Keratinocyte (primary cell): Measurements from ENCODE around the gene INPP5E. TPM values are rescaled to one million over a fixed set of nuclear protein-coding genes. Genes with fewer than 3 reads are reported as not detected.

Source experiments
- DNase-seq: peaks from one replicate; pipeline ENCODE4 v3.0.0-alpha.2; 2011; ENCODE audit warnings: low read depth, missing footprints, low spot score
- FAIRE-seq: peaks from 2 replicates; lab custom pipeline; 2011; peaks lifted over from hg19 to GRCh38; lab: Jason Lieb, UNC
- H2AFZ ChIP-seq: 2 replicates; pipeline ENCODE4 v1.6.0; 2012; ENCODE audit warnings: low read length, control low read depth, inconsistent platforms; ENCODE audit not compliant: control insufficient read depth
- H3K27ac ChIP-seq: 2 replicates; pipeline ENCODE4 v1.5.1; 2011; ENCODE audit warnings: low read length; ENCODE audit not compliant: control insufficient read depth, insufficient read depth
- H3K27me3 ChIP-seq: 3 replicates; pipeline ENCODE4 v1.6.0; 2011; ENCODE audit warnings: low read length; ENCODE audit not compliant: control insufficient read depth, insufficient read depth; ENCODE audit errors: extremely low read depth
- H3K36me3 ChIP-seq, 2 experiments: 2 replicates in 1 of 2; 3 replicates in 1 of 2; pipeline ENCODE4 v1.5.1; 2011; ENCODE audit warnings: low read length in 2 of 2, mild to moderate bottlenecking in 1 of 2; ENCODE audit not compliant: control insufficient read depth in 2 of 2, insufficient read depth in 2 of 2; ENCODE audit errors: extremely low read depth in 1 of 2
- H3K4me1 ChIP-seq: 3 replicates; pipeline ENCODE4 v1.5.1; 2011; ENCODE audit warnings: low read length; ENCODE audit not compliant: control insufficient read depth, insufficient read depth; ENCODE audit errors: extremely low read depth
- H3K4me2 ChIP-seq: 3 replicates; pipeline ENCODE4 v1.6.0; 2011; ENCODE audit warnings: low read depth, low read length; ENCODE audit not compliant: control insufficient read depth, insufficient read depth; ENCODE audit errors: extremely low read depth
- H3K4me3 ChIP-seq, 3 experiments: fragments of 200-600 bp in 1 of 3; sonication (generic) in 1 of 3; 2 replicates in 2 of 3; 3 replicates in 1 of 3; pipeline ENCODE4 v1.5.1; 2011 to 2016; ENCODE audit warnings: low read length in 3 of 3, mild to moderate bottlenecking in 3 of 3, control low read depth in 2 of 3, inconsistent platforms in 1 of 3, low read depth in 1 of 3, mixed read lengths in 1 of 3, mixed run types in 1 of 3, moderate library complexity in 1 of 3; ENCODE audit not compliant: control insufficient read depth in 2 of 3, insufficient read depth in 2 of 3; ENCODE audit errors: extremely low read depth in 1 of 3
- H3K79me2 ChIP-seq: 2 replicates; pipeline ENCODE4 v1.6.0; 2012; ENCODE audit warnings: low read length; ENCODE audit not compliant: control insufficient read depth, insufficient read depth
- H3K9ac ChIP-seq: 3 replicates; pipeline ENCODE4 v1.6.0; 2011; ENCODE audit warnings: low read length; ENCODE audit not compliant: control insufficient read depth, insufficient read depth; ENCODE audit errors: extremely low read depth
- H3K9me1 ChIP-seq: 3 replicates; pipeline ENCODE4 v1.6.0; 2011; ENCODE audit warnings: low read length; ENCODE audit not compliant: control insufficient read depth, insufficient read depth; ENCODE audit errors: extremely low read depth
- H3K9me3 ChIP-seq: 2 replicates; pipeline ENCODE4 v1.5.1; 2012; ENCODE audit warnings: low read depth, low read length; ENCODE audit not compliant: control insufficient read depth
- H4K20me1 ChIP-seq: 3 replicates; pipeline ENCODE4 v1.6.0; 2011; ENCODE audit warnings: low read length; ENCODE audit not compliant: control insufficient read depth, insufficient read depth; ENCODE audit errors: extremely low read depth
- CTCF ChIP-seq, 3 experiments: IDR thresholded peaks in 1 of 3; conservative IDR thresholded peaks in 1 of 3; optimal IDR thresholded peaks in 1 of 3; 2 replicates in 2 of 3; 3 replicates in 1 of 3; pipeline versions ENCODE3 to v1.5.1; 2011; ENCODE audit warnings: low read length in 3 of 3, mild to moderate bottlenecking in 3 of 3, moderate library complexity in 2 of 3, control low read depth in 1 of 3, inconsistent platforms in 1 of 3; ENCODE audit not compliant: insufficient read depth in 2 of 3; ENCODE audit errors: extremely low read depth in 1 of 3
- EZH2 ChIP-seq: IDR thresholded peaks from one replicate; pipeline ENCODE4 v1.6.1; 2012; ENCODE audit warnings: inconsistent platforms, mild to moderate bottlenecking, low read length, moderate library complexity
- dilution Hi-C: fragments of 300-500 bp; cut with MboI; formaldehyde crosslinking; loops from one replicate; pipeline ENCODE4 v1.7.0; 2020; ENCODE audit warnings: low sequenced_read_pairs; ENCODE audit not compliant: extremely low pct_ligation_motif_present
- polyA plus RNA-seq, 5 experiments: library from polyadenylated mRNA; depleted of rRNA in 3 of 5; stranded (reverse) in 3 of 5; stranded (forward) in 1 of 5; unstranded in 1 of 5; fragments of >200 nt; gene quantifications; 1 replicate in 1 of 5; 2 replicates in 3 of 5; 3 replicates in 1 of 5; pipeline versions ENCODE4 v1.2.1 to v1.2.3, GENCODE V29; 2011 to 2012; ENCODE audit warnings: missing spikeins in 2 of 5, low read depth in 1 of 5, low replicate concordance in 1 of 5

The INPP5E gene
- polyA plus RNA-seq, 1 donor (not counting 4 experiments of a cell fraction or from before 2014, with no cell fraction given) = 4.4 TPM

- Histone ChIP-seq H2AFZ (no peak overlapping the region), H3K9me3 (no peaks in the 10 kb centered on the region), H3K4me3 (no peak overlapping the region), H3K27ac (no peak overlapping the region), H3K36me3 (peaks cover 44 to 56% of the 10 kb centered on the region in 2 experiments), H3K4me1 (no peaks in the 10 kb centered on the region), H3K9me1 (no peaks in the 10 kb centered on the region), H4K20me1 (no peaks in the 10 kb centered on the region), H3K79me2 (peaks cover 4% of the 10 kb centered on the region), H3K4me2 (no peak overlapping the region), H3K9ac (no peak overlapping the region), H3K27me3 (no peaks in the 10 kb centered on the region)
- FAIRE-seq = no peak
- TF ChIP-seq EZH2 (no peak), CTCF (optimal IDR thresholded peaks at IDR 0.05 in 1 of 3, IDR thresholded peaks at IDR 0.05 in 1 of 3, conservative IDR thresholded peaks at IDR 0.05 in 1 of 3; ENCODE audit: extremely low read depth in 1 of 3, insufficient read depth in 2 of 3, low read length in 3 of 3) (no peak)
- no peak for DNase-seq
- dilution Hi-C loops = no loop called here
These were observed 20.6 kb downstream of the INPP5E start for GRCh38 chr9:136419092-136419420.

DNA sequence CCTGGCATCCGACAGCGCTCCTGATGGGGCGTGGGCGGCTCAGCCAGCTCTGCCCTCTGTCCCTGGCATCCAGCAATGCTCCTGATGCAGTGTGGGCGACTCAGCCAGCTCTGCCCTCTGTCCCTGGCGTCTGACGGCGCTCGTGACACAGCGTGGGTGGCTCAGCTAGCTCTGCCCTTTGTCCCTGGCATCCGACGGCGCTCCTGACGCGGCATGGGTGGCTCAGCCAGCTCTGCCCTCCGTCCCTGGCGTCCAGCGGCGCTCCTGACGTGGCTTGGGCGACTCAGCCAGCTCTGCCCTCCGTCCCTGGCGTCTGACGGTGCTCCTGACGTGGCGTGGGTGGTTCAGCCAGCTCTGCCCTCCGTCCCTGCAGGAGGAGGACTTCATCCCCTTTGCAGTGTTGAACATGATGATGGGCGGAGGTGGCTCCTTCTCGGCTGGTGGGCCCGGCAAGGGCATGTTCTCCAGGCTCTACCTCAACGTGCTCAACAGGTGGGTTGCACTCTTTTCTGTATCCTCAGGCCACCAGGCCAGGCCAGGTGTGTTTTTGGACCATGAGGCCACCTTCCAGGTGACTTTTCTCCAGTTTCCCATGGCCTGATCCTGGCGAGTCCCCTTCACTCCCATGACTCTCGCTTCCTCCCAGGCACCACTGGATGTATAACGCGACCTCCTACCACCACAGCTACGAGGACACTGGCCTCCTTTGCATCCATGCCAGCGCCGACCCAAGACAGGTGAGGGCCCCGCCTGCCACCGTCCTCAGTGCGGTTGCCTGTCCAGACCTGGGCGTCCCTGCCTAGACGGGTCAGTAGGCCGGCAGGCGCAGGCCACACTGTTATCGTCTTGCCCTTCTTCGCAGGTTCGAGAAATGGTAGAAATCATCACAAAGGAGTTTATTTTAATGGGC, 21.2 kb downstream of the INPP5E start:
- no peaks in the 10 kb centered on the region for H3K9me1 ChIP-seq
- no peak overlapping the region for H3K9ac ChIP-seq
- H2AFZ ChIP-seq = no peak overlapping the region
- no peaks in the 10 kb centered on the region for H3K27me3 ChIP-seq
- dilution Hi-C loops = no loop called here
- peaks cover 4% of the 10 kb centered on the region for H4K20me1 ChIP-seq
- H3K4me3 ChIP-seq = no peak overlapping the region
- DNase-seq = no peak
- H3K9me3 ChIP-seq = no peaks in the 10 kb centered on the region
- no peak overlapping the region for H3K4me2 ChIP-seq
- H3K4me1 ChIP-seq = no peaks in the 10 kb centered on the region
- no peak for TF ChIP-seq EZH2
- TF ChIP-seq CTCF (optimal IDR thresholded peaks at IDR 0.05 in 1 of 3, IDR thresholded peaks at IDR 0.05 in 1 of 3, conservative IDR thresholded peaks at IDR 0.05 in 1 of 3; ENCODE audit: extremely low read depth in 1 of 3, insufficient read depth in 2 of 3, low read length in 3 of 3) = no peak
- H3K27ac ChIP-seq = no peak overlapping the region
- no peak for FAIRE-seq
- peaks cover 10% of the 10 kb centered on the region for H3K79me2 ChIP-seq
- H3K36me3 ChIP-seq = peaks cover 48 to 62% of the 10 kb centered on the region in 2 experiments
